Activated CD8-positive, alpha-beta T cell treated with anti-CD3 and anti-CD28 coated beads for 36 hours (primary cell): ENCODE measurements around the gene TSKU. TPM values are rescaled to one million over a fixed set of nuclear protein-coding genes. Genes with fewer than 3 reads are reported as not detected.

Experiments
- ATAC-seq: fragments of 200-7000 bp; cut with Tn5 transposase; one replicate; pipeline ENCODE4 v1.10.0; 2021; ENCODE audit warnings: mild to moderate bottlenecking, moderate library complexity
- CTCF ChIA-PET: fragments of 350-600 bp; sonication (Branson Sonifier 250); formaldehyde crosslinking; loops from one replicate; lab custom pipeline; 2021; ENCODE audit warnings: antibody characterized with exemption; lab: Charles Lee
- POLR2A ChIA-PET: fragments of 350-600 bp; sonication (Branson Sonifier 250); formaldehyde crosslinking; loops from one replicate; lab custom pipeline; 2021; ENCODE audit warnings: antibody characterized with exemption; lab: Charles Lee
- DNase-seq: peaks from one replicate; pipeline ENCODE4 v3.0.0-alpha.2; 2020
- H3K27ac Mint-ChIP-seq: one replicate; pipeline ENCODE4 v1.8.0; 2021; ENCODE audit warnings: mild to moderate bottlenecking, mixed read lengths
- H3K27me3 Mint-ChIP-seq: one replicate; pipeline ENCODE4 v1.8.0; 2021; ENCODE audit warnings: mixed read lengths
- H3K36me3 Mint-ChIP-seq: one replicate; pipeline ENCODE4 v1.8.0; 2021; ENCODE audit warnings: low read depth, mixed read lengths
- H3K4me1 Mint-ChIP-seq: one replicate; pipeline ENCODE4 v1.8.0; 2021; ENCODE audit warnings: low read depth, mixed read lengths
- H3K4me3 Mint-ChIP-seq: one replicate; pipeline ENCODE4 v1.8.0; 2021; ENCODE audit warnings: mild to moderate bottlenecking, moderate library complexity, mixed read lengths
- H3K9me3 Mint-ChIP-seq: one replicate; pipeline ENCODE4 v1.8.0; 2021; ENCODE audit warnings: mixed read lengths
- intact Hi-C: fragments of 100-400 bp; cut with micrococcal nuclease; formaldehyde crosslinking; loops from one replicate; pipeline ENCODE4 v1.10.0; 2022
- total RNA-seq, 2 experiments: library from RNA; stranded (reverse); gene quantifications; one replicate each; pipeline ENCODE4 v1.2.3, GENCODE V29; 2021
- TF ChIP-seq, protein P1 (sequence below): fragments of 200-600 bp; IDR thresholded peaks from one replicate; pipeline ENCODE4 v1.8.0; 2022; ENCODE audit warnings: antibody characterized with exemption, mild to moderate bottlenecking

TSKU gene
- total RNA-seq, 2 experiments from 2014 or later, result 6.5 to 8.4 TPM

DNA sequence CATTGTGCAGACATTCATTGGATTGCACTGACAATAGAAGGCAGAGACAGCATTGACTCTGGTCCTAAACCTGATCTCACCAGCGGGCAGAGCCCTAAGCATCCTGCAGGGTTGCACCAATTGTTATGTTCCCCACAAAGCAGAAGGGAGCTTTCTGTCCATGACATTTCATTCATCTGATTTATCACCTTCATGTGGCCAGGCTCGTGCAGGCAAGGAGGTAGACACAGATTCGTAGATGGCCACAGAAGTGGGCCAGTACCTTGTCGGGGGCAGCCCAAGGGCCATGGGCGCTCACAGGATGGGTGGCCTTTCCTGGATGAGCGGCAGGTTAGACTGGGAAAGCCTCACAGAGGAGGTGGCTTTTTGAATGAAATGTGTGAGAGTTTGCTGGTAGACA, 2.9 kb downstream of the TSKU start:
- CTCF ChIA-PET, result no interaction called here
- Mint-ChIP-seq H3K4me3 (no peak overlapping the region), H3K36me3 (no peaks in the 10 kb centered on the region), H3K9me3 (no peaks in the 10 kb centered on the region), H3K27ac (no peak overlapping the region), H3K27me3 (peaks cover 22% of the 10 kb centered on the region), H3K4me1 (peaks cover 19% of the 10 kb centered on the region)
- POLR2A ChIA-PET, result no interaction called here
- intact Hi-C loops, result no loop called here
- DNase-seq (no peak), ATAC-seq (no peak)
- TF ChIP-seq, protein P1, sequence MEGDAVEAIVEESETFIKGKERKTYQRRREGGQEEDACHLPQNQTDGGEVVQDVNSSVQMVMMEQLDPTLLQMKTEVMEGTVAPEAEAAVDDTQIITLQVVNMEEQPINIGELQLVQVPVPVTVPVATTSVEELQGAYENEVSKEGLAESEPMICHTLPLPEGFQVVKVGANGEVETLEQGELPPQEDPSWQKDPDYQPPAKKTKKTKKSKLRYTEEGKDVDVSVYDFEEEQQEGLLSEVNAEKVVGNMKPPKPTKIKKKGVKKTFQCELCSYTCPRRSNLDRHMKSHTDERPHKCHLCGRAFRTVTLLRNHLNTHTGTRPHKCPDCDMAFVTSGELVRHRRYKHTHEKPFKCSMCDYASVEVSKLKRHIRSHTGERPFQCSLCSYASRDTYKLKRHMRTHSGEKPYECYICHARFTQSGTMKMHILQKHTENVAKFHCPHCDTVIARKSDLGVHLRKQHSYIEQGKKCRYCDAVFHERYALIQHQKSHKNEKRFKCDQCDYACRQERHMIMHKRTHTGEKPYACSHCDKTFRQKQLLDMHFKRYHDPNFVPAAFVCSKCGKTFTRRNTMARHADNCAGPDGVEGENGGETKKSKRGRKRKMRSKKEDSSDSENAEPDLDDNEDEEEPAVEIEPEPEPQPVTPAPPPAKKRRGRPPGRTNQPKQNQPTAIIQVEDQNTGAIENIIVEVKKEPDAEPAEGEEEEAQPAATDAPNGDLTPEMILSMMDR, result no peak

DNA sequence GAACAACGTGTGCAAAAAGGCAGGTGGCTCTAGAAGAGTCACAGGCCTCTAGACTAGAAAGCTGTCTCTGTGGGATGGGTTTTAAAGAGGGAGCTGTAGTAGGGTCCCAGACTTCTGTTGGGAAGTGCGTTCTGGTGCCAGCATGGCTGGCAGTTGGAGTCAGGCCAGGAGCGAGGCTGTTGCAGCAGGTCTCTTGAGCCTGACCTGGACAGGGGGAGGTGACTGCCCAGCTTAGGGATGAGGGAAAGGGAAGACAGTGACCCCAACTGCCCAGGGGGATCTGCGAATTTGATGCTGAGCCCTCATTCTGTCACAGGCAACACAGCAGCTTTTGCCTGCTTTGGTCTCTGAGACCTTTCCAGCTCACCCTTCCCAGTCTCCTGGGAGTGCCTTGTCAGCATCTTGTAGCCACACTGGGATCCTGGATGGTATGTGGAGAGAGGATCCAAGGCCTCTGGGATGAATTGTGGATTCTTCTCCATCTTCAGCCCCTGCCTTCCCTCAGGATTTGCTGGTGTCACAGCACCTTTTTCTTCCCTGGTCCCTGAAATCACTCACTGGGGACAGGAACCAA, 3.4 kb downstream of the TSKU start:
- ChIA-PET POLR2A (no interaction called here), CTCF (interaction anchor here (4.1 kb wide), 1 partner anchor 12 kb away, joined by 17 read pairs; no protein-coding TSS in a partner anchor)
- DNase-seq (no peak), ATAC-seq (no peak)
- peaks cover 19% of the 10 kb centered on the region for H3K4me1 Mint-ChIP-seq
- intact Hi-C loops, result no loop called here
- H3K27ac Mint-ChIP-seq, result no peak overlapping the region
- TF ChIP-seq, protein P1, result no peak
- H3K4me3 Mint-ChIP-seq, result no peak overlapping the region
- no peaks in the 10 kb centered on the region for H3K36me3 Mint-ChIP-seq
- H3K27me3 Mint-ChIP-seq, result peaks cover 20% of the 10 kb centered on the region
- H3K9me3 Mint-ChIP-seq, result no peaks in the 10 kb centered on the region

DNA sequence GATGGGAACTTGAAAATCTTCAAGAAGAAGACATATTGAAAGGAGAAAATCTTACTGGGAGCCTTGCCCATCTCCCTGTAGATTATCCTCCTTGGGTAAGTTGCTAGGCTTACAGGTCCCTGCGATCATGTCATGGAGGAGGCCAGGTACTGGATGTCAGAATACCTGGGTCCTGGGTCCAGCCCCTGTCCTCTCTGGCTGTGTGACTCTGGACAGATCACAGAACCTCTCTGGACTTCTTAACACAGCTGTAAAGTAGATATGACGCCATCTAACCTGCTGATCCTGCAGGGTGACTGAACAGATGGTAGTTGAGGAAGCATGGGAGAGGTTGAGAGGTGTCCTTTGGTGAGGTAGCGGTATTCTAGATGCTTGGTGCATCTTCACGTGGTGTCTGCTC, 4.1 kb downstream of the TSKU start:
- no peaks in the 10 kb centered on the region for H3K9me3 Mint-ChIP-seq
- POLR2A ChIA-PET, result no interaction called here
- CTCF ChIA-PET, result interaction anchor here (1.1 to 4.1 kb wide), 2 partner anchors 12 to 131 kb away, joined by 3 to 17 read pairs; no protein-coding TSS in a partner anchor

DNA sequence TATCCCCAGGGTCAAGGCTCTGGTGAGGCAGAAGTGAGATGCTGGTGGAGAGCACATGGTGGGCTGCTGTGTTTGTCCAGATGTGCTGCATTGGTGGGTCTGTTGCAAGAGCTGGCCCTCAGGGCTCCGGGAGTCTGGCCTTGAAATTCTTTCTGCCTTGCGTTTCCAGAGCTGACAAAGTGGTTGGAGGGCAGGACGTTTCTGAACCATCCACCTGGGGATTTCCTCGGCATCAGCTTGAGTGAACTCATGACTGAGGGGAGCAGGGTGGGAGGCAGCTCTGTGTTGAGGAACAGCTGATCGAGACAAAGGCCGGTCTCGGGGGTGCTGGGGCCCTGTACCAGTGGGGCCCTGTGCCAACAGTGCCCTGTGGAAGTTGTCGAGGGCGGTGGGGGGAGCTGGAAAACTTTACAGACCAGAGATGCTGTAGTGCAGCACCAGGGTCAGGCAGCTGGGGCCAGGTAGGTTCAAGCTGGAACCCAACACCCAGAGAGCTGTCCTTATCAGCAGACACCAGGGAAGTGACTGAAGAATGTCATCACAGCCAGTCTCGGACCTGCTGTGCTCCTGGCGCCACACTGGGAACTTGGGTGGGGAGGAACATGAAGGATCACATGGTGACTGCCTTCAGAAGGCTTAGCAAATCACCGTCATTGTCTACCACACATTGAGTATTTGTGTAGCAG, 4.9 kb downstream of the TSKU start:
- Mint-ChIP-seq H3K27ac (no peak overlapping the region), H3K4me1 (peaks cover 17% of the 10 kb centered on the region), H3K36me3 (no peaks in the 10 kb centered on the region), H3K4me3 (no peak overlapping the region), H3K9me3 (no peaks in the 10 kb centered on the region), H3K27me3 (peaks cover 17% of the 10 kb centered on the region)
- CTCF ChIA-PET, result interaction anchor here (0.7 to 4.1 kb wide), 4 partner anchors 11 to 131 kb away, joined by 3 to 17 read pairs (median 3); no protein-coding TSS in a partner anchor
- intact Hi-C loops, result no loop called here
- DNase-seq, result no peak
- POLR2A ChIA-PET, result no interaction called here
- TF ChIP-seq, protein P1, result no peak
- ATAC-seq, result no peak

More for the DNA sequence above, 4.1 kb downstream of the TSKU start:
- Mint-ChIP-seq H3K4me1 (peaks cover 23% of the 10 kb centered on the region), H3K36me3 (no peaks in the 10 kb centered on the region), H3K27ac (no peak overlapping the region), H3K4me3 (no peak overlapping the region), H3K27me3 (peaks cover 20% of the 10 kb centered on the region)
- ATAC-seq, result no peak
- intact Hi-C loops, result no loop called here
- DNase-seq, result no peak
- TF ChIP-seq, protein P1, result no peak
